BLaER1 treated with 17β-estradiol and CSF1 and Interleukin-3, amounts not matched to agents 10 nM and 100 nM (cell line): ENCODE data around the gene EPHA6.
"Not testable (repeated sequence)": the region's sequence is repeated elsewhere in the genome, so short reads cannot be mapped to it uniquely, and the experiment has no call there.

ENCODE experiments used
- H3K27ac ChIP-seq, 11 experiments: shearing (Covaris generic); formaldehyde crosslinking; 2 replicates each; pipeline ENCODE4 v1.8.1; 2022
- H3K27me3 ChIP-seq, 11 experiments: shearing (Covaris generic); formaldehyde crosslinking; 2 replicates each; pipeline ENCODE4 v1.8.1; 2022
- H3K36me3 ChIP-seq, 11 experiments: shearing (Covaris generic); formaldehyde crosslinking; 2 replicates each; pipeline ENCODE4 v1.8.1; 2022
- H3K4me1 ChIP-seq, 10 experiments: shearing (Covaris generic); formaldehyde crosslinking; 2 replicates each; pipeline ENCODE4 v1.8.1; 2022
- H3K4me2 ChIP-seq, 11 experiments: shearing (Covaris generic); formaldehyde crosslinking; 2 replicates each; pipeline ENCODE4 v1.8.1; 2022
- H3K4me3 ChIP-seq, 10 experiments: shearing (Covaris generic); formaldehyde crosslinking; 2 replicates each; pipeline ENCODE4 v1.8.1; 2022
- H3K9ac ChIP-seq, 11 experiments: shearing (Covaris generic); formaldehyde crosslinking; 2 replicates each; pipeline ENCODE4 v1.8.1; 2022
- H3K9me3 ChIP-seq, 11 experiments: shearing (Covaris generic); formaldehyde crosslinking; replicated peaks in 1 of 11; 2 replicates each; pipeline ENCODE4 v1.8.1; 2022
- H4K20me1 ChIP-seq, 11 experiments: shearing (Covaris generic); formaldehyde crosslinking; 2 replicates each; pipeline ENCODE4 v1.8.1; 2022
- Cebpa-rat ChIP-seq, 11 experiments: shearing (Covaris generic); IDR thresholded peaks; 2 replicates each; pipeline ENCODE4 v1.8.1; 2022

Gene EPHA6

DNA sequence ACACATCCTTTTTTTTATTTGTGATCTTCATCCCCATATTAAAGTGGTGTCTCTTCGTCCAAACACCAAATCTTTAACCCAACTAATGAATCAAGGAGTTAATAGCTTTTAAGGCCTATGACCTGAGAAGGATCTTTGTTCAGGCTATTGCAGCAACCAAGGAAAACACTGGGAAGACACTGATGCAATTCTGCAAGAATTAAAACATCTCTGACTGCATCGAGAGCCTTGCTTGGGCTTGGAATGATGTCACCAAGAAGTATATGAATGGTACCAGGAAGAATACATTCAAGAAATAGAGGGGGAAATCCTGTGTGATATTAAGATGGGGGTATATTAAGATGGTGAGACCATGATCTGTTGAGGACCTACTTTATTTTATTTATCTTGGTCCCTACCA lies 736.0 kb downstream of the EPHA6 start:
- Histone ChIP-seq H3K9me3 (0 out of 22 replicates have a peak, but pooled peaks cover 0 to 4% (median 0%) of the 10 kb centered on the region in 11 experiments), H3K9ac (no peak overlapping the region), H3K4me3 (no peak overlapping the region), H3K4me1 (no peaks in the 10 kb centered on the region), H3K36me3 (no peaks in the 10 kb centered on the region), H3K27me3 (no peaks in the 10 kb centered on the region), H3K4me2 (no peak overlapping the region), H4K20me1 (no peaks in the 10 kb centered on the region), H3K27ac (no peak overlapping the region)
- TF ChIP-seq Cebpa-rat (IDR thresholded peaks at IDR 0.05) = no peak

DNA sequence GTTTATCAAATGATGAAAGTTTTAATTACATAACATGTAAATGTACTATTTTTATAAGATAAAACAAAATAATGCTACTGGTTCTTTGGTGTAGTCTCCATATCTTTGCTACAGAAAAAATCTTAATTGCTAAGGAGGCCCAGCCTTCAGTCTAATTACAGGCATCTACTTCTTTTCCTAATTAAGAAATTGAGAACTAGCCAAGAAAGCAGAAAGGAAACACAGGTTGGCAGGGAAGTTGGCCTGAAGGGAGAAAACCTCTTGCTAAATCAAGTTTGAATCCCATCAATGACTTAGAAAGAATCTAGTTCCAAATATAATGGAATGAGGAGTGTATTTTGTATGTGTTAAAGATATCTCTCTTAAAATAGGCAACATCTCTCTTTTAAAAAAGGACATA lies 737.8 kb downstream of the EPHA6 start:
- Histone ChIP-seq H3K27ac (no peak overlapping the region), H3K9me3 (peaks cover 0 to 7% (median 0%) of the 10 kb centered on the region in 11 experiments; a peak in 5 of 22 replicates), H3K27me3 (no peaks in the 10 kb centered on the region), H3K4me3 (no peak overlapping the region), H3K4me1 (no peaks in the 10 kb centered on the region), H3K9ac (no peak overlapping the region), H4K20me1 (no peaks in the 10 kb centered on the region), H3K36me3 (no peaks in the 10 kb centered on the region), H3K4me2 (no peak overlapping the region)
- no peak for TF ChIP-seq Cebpa-rat (IDR thresholded peaks at IDR 0.05)

DNA sequence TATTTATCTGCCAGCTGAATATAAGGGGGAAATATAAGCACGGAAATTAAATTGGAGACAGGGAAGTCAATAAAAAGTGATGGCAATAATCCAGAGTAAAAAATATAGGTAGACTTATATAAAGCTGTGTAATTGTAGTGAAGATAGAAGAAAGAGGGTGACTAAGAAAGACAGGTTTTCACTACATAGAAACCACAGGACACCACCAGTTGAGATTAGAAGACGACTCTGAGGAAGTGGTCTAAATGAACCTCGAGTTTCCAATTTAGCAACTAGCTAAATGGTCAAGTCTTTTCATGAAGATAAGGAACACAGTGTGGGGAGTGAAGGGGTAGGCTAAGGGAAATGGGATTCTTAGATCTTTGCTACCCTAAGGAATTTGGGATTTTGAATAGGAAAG lies 761.3 kb downstream of the EPHA6 start:
- H3K9me3 ChIP-seq = no peaks in the 10 kb centered on the region
- H3K9ac ChIP-seq = no peak overlapping the region
- H4K20me1 ChIP-seq = no peaks in the 10 kb centered on the region
- TF ChIP-seq Cebpa-rat (IDR thresholded peaks at IDR 0.05) = no peak
- no peak overlapping the region for H3K4me3 ChIP-seq
- H3K36me3 ChIP-seq = no peaks in the 10 kb centered on the region
- H3K27ac ChIP-seq = no peak overlapping the region
- H3K4me2 ChIP-seq = no peak overlapping the region
- peaks cover 0 to 6% (median 4%) of the 10 kb centered on the region in 10 experiments; a peak in 9 of 20 replicates for H3K4me1 ChIP-seq
- no peaks in the 10 kb centered on the region for H3K27me3 ChIP-seq

DNA sequence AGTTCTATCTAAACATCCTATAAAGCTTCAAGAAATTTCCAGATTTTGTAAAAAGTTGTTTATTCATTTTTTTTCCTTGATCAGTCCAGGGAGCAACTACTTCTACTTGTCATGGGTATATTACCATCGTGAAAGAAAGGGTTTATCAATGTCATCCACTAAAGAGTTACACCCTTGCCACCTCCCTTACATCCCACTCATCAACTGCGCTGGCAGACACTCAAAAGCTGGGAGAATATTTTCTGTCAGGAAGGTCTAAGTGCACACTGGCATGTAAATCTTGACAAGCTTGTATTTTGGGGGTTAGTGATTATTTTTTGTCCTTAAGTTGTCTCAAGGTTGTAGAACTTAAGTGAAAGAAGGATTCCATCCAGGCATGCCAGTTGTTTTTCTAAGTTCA lies 761.8 kb downstream of the EPHA6 start:
- H3K4me2 ChIP-seq = no peak overlapping the region
- no peaks in the 10 kb centered on the region for H4K20me1 ChIP-seq
- no peak overlapping the region for H3K27ac ChIP-seq
- no peaks in the 10 kb centered on the region for H3K9me3 ChIP-seq
- H3K4me3 ChIP-seq = no peak overlapping the region
- H3K9ac ChIP-seq = no peak overlapping the region
- no peak for TF ChIP-seq Cebpa-rat (IDR thresholded peaks at IDR 0.05)
- H3K27me3 ChIP-seq = no peaks in the 10 kb centered on the region
- H3K4me1 ChIP-seq = peaks cover 0 to 6% (median 4%) of the 10 kb centered on the region in 10 experiments; a peak in 9 of 20 replicates
- H3K36me3 ChIP-seq = no peaks in the 10 kb centered on the region

DNA sequence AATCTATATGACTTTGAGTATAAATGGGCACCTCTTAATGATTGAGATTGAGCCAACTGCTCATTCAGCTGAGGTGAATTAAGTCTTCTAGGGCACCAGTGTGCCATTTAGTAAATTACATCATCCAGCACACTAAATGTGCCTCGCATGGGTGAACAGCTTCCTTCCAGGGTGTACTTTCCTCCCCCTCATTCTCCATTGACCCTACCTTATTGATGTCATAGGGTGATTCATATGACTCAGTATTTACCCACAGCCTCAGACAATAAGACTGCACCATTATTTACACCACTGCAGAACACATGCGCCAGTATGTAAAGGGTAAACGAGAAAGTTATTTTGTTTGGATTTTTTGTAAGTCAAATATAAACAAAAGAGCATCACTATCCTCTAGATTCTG lies 765.0 kb downstream of the EPHA6 start:
- Histone ChIP-seq H3K36me3 (no peaks in the 10 kb centered on the region), H3K9ac (no peak overlapping the region), H4K20me1 (no peaks in the 10 kb centered on the region), H3K27ac (no peak overlapping the region), H3K27me3 (no peaks in the 10 kb centered on the region), H3K4me3 (no peak overlapping the region), H3K4me2 (peak overlapping the region in 5 of 11 experiments; percentile 1 to 19 (median 11); a peak in 1 of 22 replicates), H3K4me1 (peaks cover 0 to 6% (median 4%) of the 10 kb centered on the region in 10 experiments; a peak in 9 of 20 replicates), H3K9me3 (no peaks in the 10 kb centered on the region)
- no peak for TF ChIP-seq Cebpa-rat (IDR thresholded peaks at IDR 0.05)

DNA sequence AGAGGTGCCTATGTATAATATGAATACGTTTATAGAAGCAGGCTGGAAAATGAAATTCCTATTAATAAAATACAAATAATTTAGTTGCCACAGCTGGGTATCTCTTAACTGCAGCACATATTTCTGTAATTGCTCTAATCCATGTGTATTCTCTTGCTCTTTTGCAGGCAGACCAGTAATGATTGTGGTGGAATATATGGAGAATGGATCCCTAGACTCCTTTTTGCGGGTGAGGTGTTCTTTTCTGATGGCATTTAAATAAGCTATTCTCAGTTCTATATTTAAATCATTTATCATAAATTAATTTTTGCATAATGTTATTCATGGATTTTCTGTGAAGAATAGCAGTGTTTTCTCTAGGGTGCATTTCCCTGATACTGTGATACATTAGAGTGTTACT lies 796.2 kb downstream of the EPHA6 start:
- Histone ChIP-seq H3K36me3 (no peaks in the 10 kb centered on the region), H3K9ac (no peak overlapping the region), H4K20me1 (no peaks in the 10 kb centered on the region), H3K4me1 (0 out of 20 replicates have a peak, but pooled peaks cover 0 to 5% (median 0%) of the 10 kb centered on the region in 10 experiments), H3K4me2 (no peak overlapping the region), H3K27ac (no peak overlapping the region), H3K4me3 (no peak overlapping the region), H3K9me3 (peaks cover 0 to 10% (median 6%) of the 10 kb centered on the region in 11 experiments; a peak in 11 of 22 replicates), H3K27me3 (no peaks in the 10 kb centered on the region)
- no peak for TF ChIP-seq Cebpa-rat (IDR thresholded peaks at IDR 0.05)

DNA sequence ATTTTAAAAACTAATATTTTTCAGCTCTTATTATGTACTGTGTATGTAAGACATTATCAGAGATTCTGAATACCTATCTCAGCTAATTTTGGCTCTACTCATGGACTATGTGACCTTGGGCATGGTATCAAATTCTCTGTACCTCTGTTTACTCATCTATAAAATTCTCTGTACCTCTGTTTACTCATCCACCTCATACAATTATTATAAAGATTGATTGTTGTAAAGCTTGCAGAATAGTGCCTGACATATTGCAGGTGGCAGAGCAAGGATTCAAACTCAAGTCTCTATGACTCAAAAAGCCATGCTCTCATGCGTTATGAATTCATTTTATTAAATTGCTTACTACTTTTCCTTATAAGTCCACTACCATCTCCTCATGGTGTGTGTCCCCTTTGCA lies 798.2 kb downstream of the EPHA6 start:
- no peaks in the 10 kb centered on the region for H3K36me3 ChIP-seq
- peaks cover 10 to 30% (median 21%) of the 10 kb centered on the region in 11 experiments; a peak in 17 of 22 replicates for H3K9me3 ChIP-seq
- no peak overlapping the region for H3K4me3 ChIP-seq
- H3K4me1 ChIP-seq = 0 out of 20 replicates have a peak, but pooled peaks cover 0 to 5% (median 0%) of the 10 kb centered on the region in 10 experiments
- no peak overlapping the region for H3K4me2 ChIP-seq
- no peak overlapping the region for H3K27ac ChIP-seq
- H4K20me1 ChIP-seq = no peaks in the 10 kb centered on the region
- TF ChIP-seq Cebpa-rat (IDR thresholded peaks at IDR 0.05) = no peak
- no peak overlapping the region for H3K9ac ChIP-seq
- H3K27me3 ChIP-seq = no peaks in the 10 kb centered on the region

DNA sequence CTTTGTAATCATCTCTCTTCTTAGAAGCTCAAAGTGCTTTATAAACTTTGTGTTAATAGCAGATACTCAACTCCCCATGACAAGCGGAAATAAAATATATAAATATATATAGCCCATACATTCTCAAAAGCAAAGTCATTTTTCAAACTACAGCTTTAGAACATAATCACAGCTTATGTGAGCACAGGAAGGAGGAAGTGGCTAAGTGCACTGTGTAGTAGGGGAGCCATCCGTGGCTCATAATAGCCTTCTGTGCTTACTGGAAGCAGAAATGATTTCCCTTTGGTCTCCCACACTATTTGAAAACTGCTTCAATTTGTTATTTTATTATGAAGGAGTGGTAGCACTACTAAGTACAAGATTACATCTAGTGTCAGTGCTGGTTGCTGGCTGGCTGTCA lies 798.7 kb downstream of the EPHA6 start:
- 0 out of 20 replicates have a peak, but pooled peaks cover 0 to 5% (median 0%) of the 10 kb centered on the region in 10 experiments for H3K4me1 ChIP-seq
- H3K4me3 ChIP-seq = no peak overlapping the region
- no peak overlapping the region for H3K27ac ChIP-seq
- 0 out of 22 replicates have a peak overlapping the region, but pooled peaks of 1 of the 11 experiments have one; percentile 40 for H3K4me2 ChIP-seq
- H3K27me3 ChIP-seq = no peaks in the 10 kb centered on the region
- H3K9ac ChIP-seq = no peak overlapping the region
- no peaks in the 10 kb centered on the region for H3K36me3 ChIP-seq
- no peaks in the 10 kb centered on the region for H4K20me1 ChIP-seq
- H3K9me3 ChIP-seq = peaks cover 13 to 33% (median 21%) of the 10 kb centered on the region in 11 experiments; a peak in 17 of 22 replicates
- no peak for TF ChIP-seq Cebpa-rat (IDR thresholded peaks at IDR 0.05)

DNA sequence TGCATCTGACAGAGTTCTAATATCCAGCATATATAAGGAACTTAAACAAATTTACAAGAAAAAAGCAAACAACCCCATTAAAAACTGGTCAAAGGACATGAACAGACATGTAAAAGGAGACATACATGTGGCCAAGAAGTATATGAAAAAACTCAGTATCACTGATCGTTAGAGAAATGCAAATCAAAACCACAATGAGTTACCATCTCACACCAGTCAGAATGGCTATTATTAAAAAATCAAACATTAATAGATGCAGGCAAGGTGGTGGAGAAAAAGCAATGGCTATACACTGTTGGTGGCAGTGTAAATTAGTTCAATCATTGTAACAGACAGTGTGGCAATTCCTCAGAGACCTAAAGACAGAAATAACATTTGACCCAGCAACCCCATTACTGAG lies 806.1 kb downstream of the EPHA6 start:
- H3K4me1 ChIP-seq, H3K4me2 ChIP-seq, H3K27me3 ChIP-seq: not testable (repeated sequence)

DNA sequence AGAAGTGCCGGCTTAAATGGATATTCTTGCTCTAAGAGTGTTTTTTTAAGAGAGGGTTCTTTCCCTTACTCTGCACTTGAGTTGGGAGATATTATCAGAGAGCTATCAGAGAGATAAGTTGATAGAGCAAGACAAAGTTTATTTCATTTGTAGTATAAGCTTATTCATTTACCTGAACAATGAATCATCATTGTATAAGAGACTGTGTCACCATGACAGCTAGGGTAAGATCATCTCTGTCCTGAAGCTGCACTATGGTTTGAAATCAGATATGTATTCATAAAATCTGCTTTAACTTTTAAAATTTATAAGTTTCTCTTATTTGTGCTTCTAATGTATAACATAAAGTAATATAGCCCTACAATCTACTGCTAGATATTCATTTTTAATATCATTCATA lies 822.1 kb downstream of the EPHA6 start:
- no peak overlapping the region for H3K9ac ChIP-seq

More for the DNA sequence above, 806.1 kb downstream of the EPHA6 start:
- not testable (repeated sequence) for H3K4me3 ChIP-seq, H3K27ac ChIP-seq, H3K9ac ChIP-seq, H3K36me3 ChIP-seq, H4K20me1 ChIP-seq
- H3K9me3 ChIP-seq = peaks cover 13 to 24% (median 15%) of the 10 kb centered on the region in 11 experiments; a peak in 17 of 22 replicates

More for the DNA sequence above, 822.1 kb downstream of the EPHA6 start:
- Histone ChIP-seq H3K4me1 (no peaks in the 10 kb centered on the region), H4K20me1 (no peaks in the 10 kb centered on the region), H3K36me3 (no peaks in the 10 kb centered on the region), H3K9me3 (no peaks in the 10 kb centered on the region), H3K4me3 (no peak overlapping the region), H3K27me3 (no peaks in the 10 kb centered on the region), H3K4me2 (no peak overlapping the region), H3K27ac (no peak overlapping the region)
- no peak for TF ChIP-seq Cebpa-rat (IDR thresholded peaks at IDR 0.05)
